Spleen (tissue), 11 donors: ENCODE data around the gene LSS. TPM values are rescaled to one million over a fixed set of nuclear protein-coding genes. Genes with fewer than 3 reads are reported as not detected.

Experiments used
- DNase-seq: peaks from one replicate; pipeline ENCODE4 v3.0.0-alpha.2; 2020
- H3K27ac ChIP-seq, 8 donors: fragments of 200-600 bp; sonication (generic) in 7 of 8; 1 replicate in 4 of 8; 2 replicates in 4 of 8; pipeline versions ENCODE4 v1.5.0 to v1.8.0; 2016 to 2021; ENCODE audit warnings: inconsistent platforms in 4 of 8, mild to moderate bottlenecking in 4 of 8, moderate library complexity in 1 of 8
- H3K27me3 ChIP-seq, 7 donors: fragments of 200-600 bp; sonication (generic) in 6 of 7; replicated peaks in 1 of 7; 1 replicate in 4 of 7; 2 replicates in 3 of 7; pipeline versions ENCODE4 v1.5.0 to v1.8.0; 2016 to 2021; ENCODE audit warnings: inconsistent platforms in 3 of 7, mild to moderate bottlenecking in 1 of 7
- H3K36me3 ChIP-seq, 6 donors: fragments of 200-600 bp; sonication (generic) in 5 of 6; 1 replicate in 4 of 6; 2 replicates in 2 of 6; pipeline versions ENCODE4 v1.5.0 to v1.8.0; 2016 to 2021; ENCODE audit warnings: inconsistent platforms in 2 of 6
- H3K4me1 ChIP-seq, 6 donors: fragments of 200-600 bp; sonication (generic) in 5 of 6; 1 replicate in 3 of 6; 2 replicates in 3 of 6; pipeline versions ENCODE4 v1.5.0 to v1.8.0; 2016 to 2021; ENCODE audit warnings: inconsistent platforms in 3 of 6
- H3K4me3 ChIP-seq, 8 donors: fragments of 200-600 bp; sonication (generic) in 7 of 8; 1 replicate in 4 of 8; 2 replicates in 4 of 8; pipeline versions ENCODE4 v1.5.0 to v1.8.0; 2016 to 2021; ENCODE audit warnings: inconsistent platforms in 4 of 8, mild to moderate bottlenecking in 4 of 8, moderate library complexity in 2 of 8
- H3K9me3 ChIP-seq, 8 donors: fragments of 200-600 bp; sonication (generic) in 7 of 8; 1 replicate in 4 of 8; 2 replicates in 4 of 8; pipeline versions ENCODE4 v1.5.0 to v1.8.0; 2016 to 2021; ENCODE audit warnings: inconsistent platforms in 4 of 8
- CTCF ChIP-seq, 11 experiments: fragments of 200-600 bp in 7 of 11; fragments of 450-650 bp in 4 of 11; sonication (generic) in 4 of 11; IDR thresholded peaks in 8 of 11; conservative IDR thresholded peaks in 3 of 11; 1 replicate in 7 of 11; 2 replicates in 4 of 11; pipeline versions ENCODE4 v1.4.0 to v1.8.0; 2016 to 2021; ENCODE audit warnings: antibody characterized with exemption in 11 of 11, inconsistent platforms in 4 of 11, mild to moderate bottlenecking in 1 of 11
- POLR2A ChIP-seq, 3 donors: fragments of 450-650 bp; IDR thresholded peaks; one replicate each; pipeline ENCODE4 v1.5.1; 2017; ENCODE audit warnings: antibody characterized with exemption in 3 of 3, mild to moderate bottlenecking in 1 of 3
- POLR2AphosphoS5 ChIP-seq, 3 donors: sonication (generic); formaldehyde crosslinking; IDR thresholded peaks; one replicate each; pipeline ENCODE4 v1.5.1; 2017; ENCODE audit warnings: antibody characterized with exemption in 3 of 3
- WGBS, 5 donors: extraction: QIAGEN DNeasy Blood & Tissue Kit in 3 of 5; methylation state at CpG; one replicate each; pipeline versions ENCODE4 v1.1.5 to v1.1.7; 2013 to 2018; 5-methylcytosine and 5-hydroxymethylcytosine counted together
- intact Hi-C: fragments of 100-400 bp; cut with DNase I; formaldehyde crosslinking; loops from one replicate; pipeline ENCODE4 v1.15.0; 2023; ENCODE audit warnings: low total_unique reads
- polyA plus RNA-seq, 3 donors: library from polyadenylated mRNA; stranded (reverse); fragments of 200-250 nt; gene quantifications; one replicate each; pipeline ENCODE4 v1.2.1, GENCODE V29; 2013
- total RNA-seq, 7 donors: library from RNA; depleted of rRNA in 3 of 7; stranded (reverse); fragments of >200 nt in 3 of 7; fragmentation: NEBNext Ultra II Directional in 4 of 7; extraction: Animal tissue kit (Norgen Biotek cat#: 25700) in 4 of 7; gene quantifications; one replicate each; pipeline versions ENCODE4 v1.1.0 to v1.2.1, GENCODE V29; 2016 to 2021
- donor health status: healthy with polysubstance abuse.
- donor health status: DM: no; HTN: no; CAD: no; lungs with moderate emphysema.
- donor health status: DM: no; HTN: no; CAD: no.
- donor health status: Bipolar disorder and iron deficiency.
- donor health status: healthy.
- donor health status: DM: no; HTN: no; CAD: no.
- donor health status: DM: yes; HTN: yes; CAD: no.

Gene LSS
- total and polyA plus RNA-seq, 10 donors: 6.3 to 31.2 (median 24.5) TPM

DNA sequence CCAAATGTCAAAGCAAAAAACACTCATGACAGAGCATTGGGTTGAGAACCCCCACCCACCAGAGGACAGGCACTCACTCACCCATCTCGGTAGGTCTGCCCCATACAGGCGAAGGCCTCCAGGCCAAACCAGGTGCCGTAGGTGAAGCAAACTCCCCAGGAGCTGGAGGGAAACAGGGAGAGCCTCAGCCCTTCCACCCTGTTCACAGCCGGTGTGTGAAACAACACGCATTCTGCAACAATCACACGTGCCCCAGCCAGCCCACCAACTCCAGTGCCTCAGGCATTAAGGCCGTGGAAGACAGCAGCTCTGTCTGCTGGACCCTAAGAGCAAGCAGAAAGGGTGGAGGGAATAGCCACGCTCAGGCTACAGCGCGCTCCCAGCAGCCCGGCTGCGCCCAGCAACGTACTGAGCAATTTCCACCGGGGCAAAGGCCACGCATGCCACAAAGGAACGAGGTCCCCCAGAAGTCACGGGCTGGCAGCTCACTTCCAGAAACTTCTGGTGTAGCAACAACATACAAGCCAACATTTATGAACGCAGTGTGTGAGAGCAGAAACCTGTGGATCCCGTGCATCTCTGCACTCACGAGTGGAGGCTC lies 32.9 kb downstream of the LSS start:
- intact Hi-C loops: no loop called here
- 89 to 93% (median 93%) methylated on average over 20 of the region's 20 CpGs for WGBS, 5 donors
- TF ChIP-seq CTCF (IDR thresholded peaks at IDR 0.05 in 8 of 11, conservative IDR thresholded peaks at IDR 0.05 in 3 of 11): no peak
- no peak for TF ChIP-seq POLR2A (IDR thresholded peaks at IDR 0.05)
- TF ChIP-seq POLR2AphosphoS5 (IDR thresholded peaks at IDR 0.05): no peak
- H3K4me1 ChIP-seq: no peaks in the 10 kb centered on the region
- no peaks in the 10 kb centered on the region for H3K9me3 ChIP-seq
- H3K27ac ChIP-seq: no peak overlapping the region
- no peak overlapping the region for H3K4me3 ChIP-seq
- H3K36me3 ChIP-seq: peaks cover 0 to 89% (median 48%) of the 10 kb centered on the region in 6 donors
- H3K27me3 ChIP-seq: no peaks in the 10 kb centered on the region
- DNase-seq: no peak

DNA sequence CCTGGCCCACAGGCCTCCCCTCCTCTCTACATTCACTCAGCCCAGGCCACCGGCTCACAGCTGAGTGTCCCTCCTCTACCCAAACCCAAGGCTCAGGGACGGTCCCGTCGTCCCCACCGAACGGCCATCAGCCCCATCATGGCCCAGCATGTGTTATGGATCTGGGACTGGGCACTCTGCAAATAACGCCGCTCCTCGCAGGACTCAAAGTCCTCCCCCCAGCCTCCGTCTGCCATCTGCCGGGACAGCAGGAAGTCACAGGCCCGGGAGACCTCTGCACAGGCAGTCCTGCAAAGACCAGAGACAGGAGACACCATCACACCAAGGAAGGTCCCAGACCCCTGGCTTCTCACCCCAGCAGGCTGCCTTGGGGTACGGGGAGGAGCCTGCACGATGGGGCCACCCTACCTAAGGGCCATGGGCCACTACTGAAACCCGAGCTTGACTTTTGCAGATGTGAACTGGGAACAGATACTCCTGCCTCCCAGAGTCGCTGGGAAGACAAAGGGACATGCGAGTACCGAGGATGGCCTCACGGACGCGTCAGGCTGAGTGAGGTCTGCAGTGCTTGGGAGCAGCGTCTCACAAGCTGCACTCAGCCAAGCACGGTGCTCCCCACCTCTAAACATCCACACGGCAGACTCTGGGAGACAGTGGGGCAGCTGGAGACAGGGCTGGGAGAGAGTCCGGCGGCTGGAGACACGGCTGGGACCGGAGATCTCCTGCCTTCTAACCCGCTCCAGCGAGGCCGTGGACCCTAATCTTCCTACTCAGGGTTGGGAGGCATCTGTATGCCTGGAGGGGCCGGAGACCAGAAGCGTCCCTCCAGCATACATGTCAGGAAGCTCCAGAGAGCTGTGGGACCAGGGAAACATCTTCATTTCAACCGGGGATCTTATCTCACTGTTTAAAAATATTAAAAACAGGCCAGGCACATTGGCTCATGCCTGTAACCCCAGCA lies 33.9 kb downstream of the LSS start:
- 92 to 97% (median 96%) methylated on average over 31 to 34 of the region's 34 CpGs for WGBS, 5 donors
- H3K4me1 ChIP-seq: no peaks in the 10 kb centered on the region
- DNase-seq: no peak
- TF ChIP-seq POLR2A (IDR thresholded peaks at IDR 0.05) (no peak), POLR2AphosphoS5 (IDR thresholded peaks at IDR 0.05) (no peak), CTCF (IDR thresholded peaks at IDR 0.05 in 8 of 11, conservative IDR thresholded peaks at IDR 0.05 in 3 of 11) (no peak)
- H3K27me3 ChIP-seq: no peaks in the 10 kb centered on the region
- H3K27ac ChIP-seq: no peak overlapping the region
- intact Hi-C loops: no loop called here
- H3K36me3 ChIP-seq: peaks cover 0 to 92% (median 47%) of the 10 kb centered on the region in 6 donors
- H3K4me3 ChIP-seq: no peak overlapping the region
- no peaks in the 10 kb centered on the region for H3K9me3 ChIP-seq

DNA sequence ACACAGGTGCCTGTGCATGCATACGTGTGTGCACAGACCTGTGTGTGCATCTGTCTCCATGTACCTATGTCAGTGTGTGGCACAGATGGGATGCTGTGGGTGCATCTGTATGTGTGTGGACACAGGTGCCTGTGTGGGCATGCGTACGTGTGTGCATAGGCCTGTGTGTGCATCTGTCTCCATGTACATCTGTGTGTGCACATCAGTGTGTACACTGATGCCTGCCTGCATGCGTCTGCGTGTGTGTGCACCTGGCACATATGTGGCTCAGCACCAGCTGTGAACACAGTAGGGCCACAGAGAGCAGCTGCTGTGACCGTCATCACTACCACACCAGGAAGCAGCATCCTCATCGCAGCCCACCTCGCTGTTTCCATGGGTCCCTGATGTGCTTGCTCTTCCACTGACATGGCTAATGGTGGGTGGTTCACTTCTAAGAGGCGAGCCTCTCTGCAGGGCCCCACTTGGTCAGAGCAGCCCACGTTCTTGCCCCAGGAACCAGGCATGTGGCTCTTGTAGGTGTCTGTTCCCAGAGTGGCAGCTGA lies 34.7 kb downstream of the LSS start:
- Histone ChIP-seq H3K27ac (no peak overlapping the region), H3K4me3 (no peak overlapping the region), H3K36me3 (peaks cover 0 to 91% (median 44%) of the 10 kb centered on the region in 6 donors), H3K9me3 (no peaks in the 10 kb centered on the region), H3K4me1 (no peaks in the 10 kb centered on the region), H3K27me3 (no peaks in the 10 kb centered on the region)
- intact Hi-C loops: no loop called here
- TF ChIP-seq CTCF (IDR thresholded peaks at IDR 0.05 in 8 of 11, conservative IDR thresholded peaks at IDR 0.05 in 3 of 11) (no peak), POLR2AphosphoS5 (IDR thresholded peaks at IDR 0.05) (no peak), POLR2A (IDR thresholded peaks at IDR 0.05) (no peak)
- no peak for DNase-seq
- WGBS, 5 donors: 93 to 98% (median 97%) methylated on average over 2 to 10 of the region's 10 CpGs
